SU-DHL-6 (cell line): ENCODE data around the gene GNG7.

Source experiments
- H2AFZ ChIP-seq: fragments of 200-600 bp; sonication (generic); 2 replicates; pipeline ENCODE4 v1.6.1; 2014; ENCODE audit warnings: low read depth, mild to moderate bottlenecking, moderate library complexity, mixed read lengths, antibody characterized with exemption, low read length; ENCODE audit not compliant: severe bottlenecking
- H3F3A ChIP-seq: fragments of 200-600 bp; shearing (Covaris generic); 2 replicates; pipeline ENCODE4 v1.6.0; 2016; ENCODE audit warnings: antibody characterized with exemption, mild to moderate bottlenecking; ENCODE audit not compliant: insufficient read depth
- H3K27ac ChIP-seq: fragments of 200-600 bp; sonication (generic); 2 replicates; pipeline ENCODE4 v1.5.1; 2016; ENCODE audit warnings: low read depth, mild to moderate bottlenecking, low read length, moderate library complexity, mixed read lengths
- H3K27me3 ChIP-seq: fragments of 200-600 bp; sonication (generic), shearing (Covaris generic); 2 replicates; pipeline ENCODE4 v1.6.0; 2014; ENCODE audit warnings: mild to moderate bottlenecking, low read length
- H3K36me3 ChIP-seq: fragments of 200-600 bp; sonication (generic); 2 replicates; pipeline ENCODE4 v1.6.1; 2014; ENCODE audit warnings: mild to moderate bottlenecking, low read length, mixed read lengths
- H3K4me2 ChIP-seq: fragments of 300-600, 200-600 bp; shearing (Covaris generic), sonication (generic); 2 replicates; pipeline ENCODE4 v1.6.0; 2014; ENCODE audit warnings: low read length, low read depth, mild to moderate bottlenecking; ENCODE audit not compliant: poor library complexity, severe bottlenecking
- H3K4me3 ChIP-seq: fragments of 200-600 bp; sonication (generic); 2 replicates; pipeline ENCODE4 v1.5.1; 2014; ENCODE audit warnings: antibody characterized with exemption, low read length, mild to moderate bottlenecking, mixed read lengths; ENCODE audit not compliant: insufficient read depth, poor library complexity, severe bottlenecking
- H3K79me2 ChIP-seq: fragments of 200-600 bp; sonication (generic); 2 replicates; pipeline ENCODE4 v1.6.1; 2014; ENCODE audit warnings: mild to moderate bottlenecking, low read length, moderate library complexity; ENCODE audit not compliant: insufficient read depth
- H3K9ac ChIP-seq: fragments of 200-600 bp; sonication (generic); 2 replicates; pipeline ENCODE4 v1.7.0; 2014; ENCODE audit warnings: mild to moderate bottlenecking, low read length
- H3K9me2 ChIP-seq: fragments of 200-600 bp; sonication (generic); replicated peaks from 2 replicates; pipeline ENCODE4 v1.6.1; 2014; ENCODE audit warnings: low read length; ENCODE audit not compliant: insufficient read depth
- H3K9me3 ChIP-seq: fragments of 200-600 bp; sonication (generic); 2 replicates; pipeline ENCODE4 v1.6.1; 2014; ENCODE audit warnings: low read length, mixed read lengths; ENCODE audit not compliant: insufficient read depth
- H4K20me1 ChIP-seq: fragments of 200-600 bp; sonication (generic); 2 replicates; pipeline ENCODE4 v1.6.1; 2014; ENCODE audit warnings: low read depth, mild to moderate bottlenecking, antibody characterized with exemption, low read length, moderate library complexity, mixed read lengths
- EZH2phosphoT487 ChIP-seq: fragments of 200-600 bp; sonication (generic), shearing (Covaris generic); conservative IDR thresholded peaks from 2 replicates; pipeline ENCODE4 v1.6.1; 2018; ENCODE audit warnings: mild to moderate bottlenecking, antibody characterized with exemption, low read length, moderate library complexity, mixed read lengths
- TF ChIP-seq, protein P1 (sequence below): fragments of 200-600 bp; sonication (generic); IDR thresholded peaks from one replicate; pipeline ENCODE4 v1.5.1; 2017; ENCODE audit warnings: antibody characterized with exemption, mild to moderate bottlenecking, low read length, moderate library complexity; ENCODE audit not compliant: insufficient read depth, poor library complexity, severe bottlenecking

Gene GNG7

DNA sequence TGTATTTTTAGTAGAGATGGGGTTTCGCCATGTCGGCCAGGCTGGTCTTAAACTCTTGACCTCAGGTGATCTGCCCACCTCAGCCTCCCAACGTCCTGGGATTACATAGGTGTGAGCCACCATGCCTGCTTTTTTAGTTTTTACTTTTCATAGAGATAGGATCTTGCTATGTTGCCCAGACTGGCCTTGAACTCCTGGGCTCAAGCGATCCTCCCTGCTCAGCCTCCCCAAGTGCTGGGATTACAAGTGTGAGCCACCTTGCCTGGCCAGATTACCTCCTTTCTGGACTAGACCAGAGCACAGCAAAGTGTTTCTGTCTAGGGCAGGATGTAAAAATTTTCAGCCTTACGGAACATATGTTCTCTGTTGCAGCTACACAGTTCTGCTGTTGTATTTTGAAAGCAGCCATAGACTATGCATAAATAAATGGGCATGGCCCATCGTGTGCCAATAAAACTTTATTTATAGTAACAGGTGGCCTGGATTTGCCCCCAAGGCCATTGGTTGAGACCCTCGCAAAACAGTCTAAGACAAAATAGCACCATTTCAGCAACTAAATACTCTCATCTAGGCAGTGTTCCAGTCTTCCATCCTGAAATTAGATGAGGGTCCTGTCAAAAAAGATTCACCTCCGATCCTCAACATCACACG lies 36.0 kb downstream of the GNG7 start:
- Histone ChIP-seq H3K9me3 (no peaks in the 10 kb centered on the region), H3K9ac (no peak overlapping the region), H3K4me2 (no peak overlapping the region), H4K20me1 (no peaks in the 10 kb centered on the region), H3K4me3 (no peak overlapping the region), H3K27ac (no peak overlapping the region), H3K27me3 (no peaks in the 10 kb centered on the region), H3K36me3 (no peaks in the 10 kb centered on the region), H2AFZ (no peak overlapping the region), H3K79me2 (no peaks in the 10 kb centered on the region), H3K9me2 (no peaks in the 10 kb centered on the region), H3F3A (peaks cover 5% of the 10 kb centered on the region)
- TF ChIP-seq, protein P1, sequence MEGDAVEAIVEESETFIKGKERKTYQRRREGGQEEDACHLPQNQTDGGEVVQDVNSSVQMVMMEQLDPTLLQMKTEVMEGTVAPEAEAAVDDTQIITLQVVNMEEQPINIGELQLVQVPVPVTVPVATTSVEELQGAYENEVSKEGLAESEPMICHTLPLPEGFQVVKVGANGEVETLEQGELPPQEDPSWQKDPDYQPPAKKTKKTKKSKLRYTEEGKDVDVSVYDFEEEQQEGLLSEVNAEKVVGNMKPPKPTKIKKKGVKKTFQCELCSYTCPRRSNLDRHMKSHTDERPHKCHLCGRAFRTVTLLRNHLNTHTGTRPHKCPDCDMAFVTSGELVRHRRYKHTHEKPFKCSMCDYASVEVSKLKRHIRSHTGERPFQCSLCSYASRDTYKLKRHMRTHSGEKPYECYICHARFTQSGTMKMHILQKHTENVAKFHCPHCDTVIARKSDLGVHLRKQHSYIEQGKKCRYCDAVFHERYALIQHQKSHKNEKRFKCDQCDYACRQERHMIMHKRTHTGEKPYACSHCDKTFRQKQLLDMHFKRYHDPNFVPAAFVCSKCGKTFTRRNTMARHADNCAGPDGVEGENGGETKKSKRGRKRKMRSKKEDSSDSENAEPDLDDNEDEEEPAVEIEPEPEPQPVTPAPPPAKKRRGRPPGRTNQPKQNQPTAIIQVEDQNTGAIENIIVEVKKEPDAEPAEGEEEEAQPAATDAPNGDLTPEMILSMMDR = no peak
- no peak for TF ChIP-seq EZH2phosphoT487

DNA sequence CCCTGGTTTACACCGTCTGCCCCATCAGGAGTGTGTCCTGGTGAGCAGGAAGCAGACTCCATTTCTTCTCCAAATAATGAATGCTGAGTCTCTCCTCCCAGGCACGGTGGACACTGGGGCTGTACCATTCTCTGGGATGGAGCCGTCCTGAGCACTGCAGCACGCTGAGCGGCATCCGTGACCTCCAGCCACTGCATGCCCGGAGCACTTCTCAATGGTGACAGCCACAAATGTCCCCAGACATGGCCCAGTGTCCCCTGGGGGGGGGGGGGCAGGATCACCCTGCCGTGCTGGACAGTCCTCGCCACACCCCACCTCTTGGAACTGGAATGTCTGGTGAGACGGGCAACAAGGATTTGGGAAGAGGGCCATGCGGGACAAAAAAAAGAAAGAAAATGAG lies 37.4 kb downstream of the GNG7 start:
- Histone ChIP-seq H3K36me3 (no peaks in the 10 kb centered on the region), H4K20me1 (no peaks in the 10 kb centered on the region), H3F3A (peaks cover 5% of the 10 kb centered on the region), H3K79me2 (no peaks in the 10 kb centered on the region), H3K27ac (no peak overlapping the region), H3K9me3 (no peaks in the 10 kb centered on the region), H3K9ac (no peak overlapping the region), H3K27me3 (no peaks in the 10 kb centered on the region), H3K9me2 (no peaks in the 10 kb centered on the region), H3K4me3 (no peak overlapping the region), H3K4me2 (no peak overlapping the region), H2AFZ (no peak overlapping the region)
- TF ChIP-seq, protein P1 = no peak
- no peak for TF ChIP-seq EZH2phosphoT487

DNA sequence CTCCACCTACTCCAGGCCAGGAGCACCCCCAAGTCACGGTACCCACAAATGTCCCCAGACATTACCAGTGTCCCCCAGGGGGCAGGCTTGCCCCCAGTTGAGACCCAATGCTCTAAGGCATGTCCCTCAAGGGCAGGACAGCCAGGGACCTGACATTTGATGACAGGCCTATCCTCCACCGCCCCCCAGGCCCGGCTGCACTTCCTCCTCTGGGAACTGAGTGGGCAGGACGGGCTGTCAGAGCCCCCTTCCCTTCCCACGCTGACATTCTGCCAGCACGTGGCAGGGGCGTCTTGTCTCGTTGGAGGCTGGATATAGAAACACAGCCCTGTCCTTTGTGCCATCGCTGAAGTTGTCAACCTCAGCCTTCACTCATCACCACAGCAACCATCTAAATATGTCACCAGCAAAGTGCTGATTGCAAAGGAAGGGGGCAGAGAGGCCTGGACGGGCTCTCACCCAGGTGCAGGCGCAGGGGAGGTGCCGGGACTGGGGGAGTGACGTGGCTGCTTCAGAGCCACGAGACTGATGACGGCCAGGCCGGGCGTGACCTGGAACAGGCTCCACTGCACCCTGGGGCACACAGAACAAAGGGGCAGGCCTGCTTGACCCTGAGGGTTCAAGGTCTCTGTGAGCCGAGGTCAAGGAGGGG lies 38.4 kb downstream of the GNG7 start:
- no peaks in the 10 kb centered on the region for H3K9me3 ChIP-seq
- no peaks in the 10 kb centered on the region for H4K20me1 ChIP-seq
- peak overlapping the region; percentile 39 for H3K27ac ChIP-seq
- H3K9ac ChIP-seq = no peak overlapping the region; the same call in 1 of the 2 replicates
- peaks cover 5% of the 10 kb centered on the region for H3F3A ChIP-seq
- TF ChIP-seq EZH2phosphoT487 = no peak
- TF ChIP-seq, protein P1 = peak; percentile 44
- H3K9me2 ChIP-seq = no peaks in the 10 kb centered on the region
- no peaks in the 10 kb centered on the region for H3K79me2 ChIP-seq
- H3K27me3 ChIP-seq = no peaks in the 10 kb centered on the region
- no peaks in the 10 kb centered on the region for H3K36me3 ChIP-seq
- H2AFZ ChIP-seq = no peak overlapping the region
- H3K4me3 ChIP-seq = no peak overlapping the region
- H3K4me2 ChIP-seq = peak overlapping the region; percentile 35
